Activated T-helper 2 cell treated with anti-CD3 and anti-CD28 coated beads, Interferon-gamma antibody, Interleukin-2, Interleukin-4, amounts not matched to agents 10 μg/mL and 5 μg/mL and 100 μg/mL, durations not matched to agents 14 hours and 24 hours and 36 hours (primary cell): Measurements from ENCODE around the gene NMT1. TPM values are rescaled to one million over a fixed set of nuclear protein-coding genes. Genes with fewer than 3 reads are reported as not detected.

ENCODE experiments used
- DNase-seq: peaks from one replicate; pipeline ENCODE4 v3.0.0; 2021; ENCODE audit warnings: low spot score
- H3K27ac Mint-ChIP-seq: one replicate; pipeline ENCODE4 v1.8.0; 2021; ENCODE audit warnings: mixed read lengths
- H3K27me3 Mint-ChIP-seq: one replicate; pipeline ENCODE4 v1.8.0; 2021; ENCODE audit warnings: low read depth, mixed read lengths
- H3K36me3 Mint-ChIP-seq: one replicate; pipeline ENCODE4 v1.8.0; 2021; ENCODE audit warnings: low read depth, mixed read lengths
- H3K4me1 Mint-ChIP-seq: one replicate; pipeline ENCODE4 v1.8.0; 2021; ENCODE audit warnings: low read depth, mixed read lengths
- H3K4me3 Mint-ChIP-seq: one replicate; pipeline ENCODE4 v1.8.0; 2021; ENCODE audit warnings: low read depth, mild to moderate bottlenecking, moderate library complexity, mixed read lengths
- H3K9me3 Mint-ChIP-seq: one replicate; pipeline ENCODE4 v1.8.0; 2021; ENCODE audit warnings: mixed read lengths
- intact Hi-C: fragments of 100-400 bp; cut with micrococcal nuclease; formaldehyde crosslinking; loops from one replicate; pipeline ENCODE4 v1.15.1; 2023
- total RNA-seq: library from RNA; stranded (reverse); gene quantifications from 2 replicates; pipeline ENCODE4 v1.2.3, GENCODE V29; 2022

Gene NMT1
- total RNA-seq, 1 donor from 2014 or later = 173 TPM

DNA sequence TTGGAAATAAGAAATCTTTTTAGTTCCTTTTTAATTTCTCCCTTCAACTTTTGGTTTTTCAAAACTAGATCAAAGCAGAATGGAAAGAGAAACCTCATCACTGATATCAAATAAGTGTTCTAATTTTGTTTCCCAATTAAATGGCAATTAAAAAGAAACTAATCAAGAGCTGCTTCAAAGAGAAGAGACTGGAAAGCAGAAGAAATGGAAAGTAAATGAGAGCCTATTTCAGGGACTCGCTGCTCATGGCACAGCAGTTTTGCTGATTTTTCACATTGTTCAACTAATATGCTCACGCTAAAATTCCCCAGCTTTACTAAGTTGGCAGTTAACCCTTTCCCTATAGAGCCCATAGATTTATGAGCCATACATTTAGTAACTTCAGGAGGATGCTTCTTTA is 6.5 kb downstream of the NMT1 start:
- Mint-ChIP-seq H3K9me3 (no peaks in the 10 kb centered on the region), H3K4me1 (peaks cover 20% of the 10 kb centered on the region), H3K36me3 (peaks cover 47% of the 10 kb centered on the region), H3K27ac (no peak overlapping the region), H3K4me3 (no peak overlapping the region), H3K27me3 (no peaks in the 10 kb centered on the region)
- intact Hi-C loops = no loop called here
- no peak for DNase-seq

DNA sequence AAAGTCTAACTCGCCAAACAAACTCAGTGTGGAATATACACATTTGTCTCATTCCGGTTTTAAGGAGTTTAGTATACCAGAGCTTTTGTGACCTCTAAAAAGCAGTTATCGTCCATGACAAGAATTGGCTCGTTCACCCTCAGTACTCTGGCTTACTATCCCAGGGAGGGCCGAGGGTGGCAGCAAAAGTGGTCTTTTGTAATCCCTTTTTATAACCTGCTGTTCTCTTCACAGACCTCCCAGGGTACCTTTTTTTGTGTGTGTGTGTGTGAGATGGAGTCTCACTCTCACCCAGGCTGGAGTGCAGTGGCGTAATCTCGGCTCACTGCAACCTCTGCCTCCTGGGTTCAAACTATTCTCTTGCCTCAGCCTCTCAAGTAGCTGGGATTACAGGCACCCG is 8.9 kb downstream of the NMT1 start:
- H3K4me1 Mint-ChIP-seq = peaks cover 12% of the 10 kb centered on the region
- peaks cover 49% of the 10 kb centered on the region for H3K36me3 Mint-ChIP-seq

DNA sequence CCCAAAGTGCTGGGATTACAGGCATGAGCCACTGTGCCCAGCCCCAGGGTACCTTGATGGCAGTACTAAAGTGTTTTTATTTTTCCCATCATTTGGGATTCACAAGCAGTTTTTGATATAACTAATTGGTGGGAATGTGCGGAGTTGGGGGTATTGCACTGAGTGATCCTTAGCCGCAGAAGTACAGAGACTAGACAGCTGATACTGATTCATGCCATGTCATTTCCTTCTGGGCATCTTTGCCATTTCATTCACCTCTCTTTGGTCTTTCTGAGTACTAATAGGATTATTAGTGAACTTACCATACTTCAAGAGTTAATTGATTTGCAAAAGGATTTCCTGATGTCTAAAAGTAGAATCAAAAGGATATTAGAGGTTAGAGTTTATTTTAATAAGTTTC is 9.7 kb downstream of the NMT1 start:
- Mint-ChIP-seq H3K4me3 (no peak overlapping the region), H3K9me3 (no peaks in the 10 kb centered on the region), H3K4me1 (peaks cover 10% of the 10 kb centered on the region), H3K27ac (no peak overlapping the region), H3K36me3 (peaks cover 50% of the 10 kb centered on the region), H3K27me3 (no peaks in the 10 kb centered on the region)
- intact Hi-C loops = no loop called here
- no peak for DNase-seq

More for the DNA sequence above, 8.9 kb downstream of the NMT1 start:
- Mint-ChIP-seq H3K27me3 (no peaks in the 10 kb centered on the region), H3K27ac (no peak overlapping the region), H3K9me3 (no peaks in the 10 kb centered on the region), H3K4me3 (no peak overlapping the region)
- intact Hi-C loops = no loop called here
- no peak for DNase-seq

DNA sequence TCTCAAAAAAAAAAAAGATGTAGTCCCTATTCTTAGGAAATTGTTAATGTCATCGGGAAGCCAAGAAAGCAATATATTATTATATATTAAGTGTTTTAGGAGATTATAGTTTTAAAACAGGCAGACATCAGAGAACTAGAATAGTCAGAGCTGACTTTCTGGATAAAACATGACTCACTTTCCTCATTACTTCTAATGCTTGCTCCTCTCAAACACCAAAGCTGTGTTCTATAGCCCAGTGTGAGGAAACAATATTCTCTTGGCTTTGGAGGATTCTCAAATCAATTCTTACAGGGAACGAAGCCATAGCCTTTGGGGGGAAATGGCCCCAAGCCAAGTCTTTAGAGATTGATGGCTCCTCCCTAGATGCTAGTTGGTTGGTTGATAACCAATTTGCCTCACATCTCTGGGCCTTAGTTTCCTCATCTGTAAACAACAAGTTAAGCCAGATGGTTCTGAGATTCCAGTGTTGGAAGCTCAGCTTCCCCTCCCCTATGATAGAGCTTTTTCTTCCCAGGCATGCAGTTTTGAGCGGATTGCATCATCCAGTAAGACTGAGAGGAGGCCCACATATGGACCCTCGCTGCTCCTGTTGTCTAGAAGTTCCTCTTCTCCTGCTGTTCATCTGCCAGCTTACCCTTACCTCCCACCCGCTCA is 12.4 kb downstream of the NMT1 start:
- no peaks in the 10 kb centered on the region for H3K27me3 Mint-ChIP-seq
- peaks cover 17% of the 10 kb centered on the region for H3K4me1 Mint-ChIP-seq
- intact Hi-C loops = no loop called here
- no peak overlapping the region for H3K27ac Mint-ChIP-seq
- H3K9me3 Mint-ChIP-seq = no peaks in the 10 kb centered on the region
- no peak overlapping the region for H3K4me3 Mint-ChIP-seq
- peaks cover 44% of the 10 kb centered on the region for H3K36me3 Mint-ChIP-seq
- no peak for DNase-seq

DNA sequence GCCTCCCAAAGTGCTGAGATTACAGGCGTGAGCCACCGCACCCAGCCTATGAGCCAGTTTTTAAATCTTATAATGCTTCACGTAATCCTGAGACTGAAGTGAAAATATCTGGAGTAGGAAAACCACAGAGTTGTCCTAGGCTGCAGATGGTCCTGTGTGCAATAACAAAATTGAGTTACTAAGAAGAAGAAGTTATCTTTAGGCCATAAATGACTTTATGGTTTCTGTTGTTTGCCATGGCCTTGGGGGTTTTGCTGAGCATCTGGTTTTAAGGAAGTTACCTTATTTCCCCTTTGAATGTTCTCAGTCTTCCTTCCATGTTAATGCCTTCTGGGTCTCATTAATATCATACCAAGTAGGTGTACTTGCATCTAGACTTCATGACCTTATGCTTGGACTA is 16.5 kb downstream of the NMT1 start:
- DNase-seq = no peak
- Mint-ChIP-seq H3K27ac (peak overlapping the region; percentile 29), H3K27me3 (no peaks in the 10 kb centered on the region), H3K4me3 (no peak overlapping the region), H3K4me1 (peaks cover 16% of the 10 kb centered on the region), H3K9me3 (no peaks in the 10 kb centered on the region), H3K36me3 (peaks cover 52% of the 10 kb centered on the region)
- intact Hi-C loops = no loop called here

DNA sequence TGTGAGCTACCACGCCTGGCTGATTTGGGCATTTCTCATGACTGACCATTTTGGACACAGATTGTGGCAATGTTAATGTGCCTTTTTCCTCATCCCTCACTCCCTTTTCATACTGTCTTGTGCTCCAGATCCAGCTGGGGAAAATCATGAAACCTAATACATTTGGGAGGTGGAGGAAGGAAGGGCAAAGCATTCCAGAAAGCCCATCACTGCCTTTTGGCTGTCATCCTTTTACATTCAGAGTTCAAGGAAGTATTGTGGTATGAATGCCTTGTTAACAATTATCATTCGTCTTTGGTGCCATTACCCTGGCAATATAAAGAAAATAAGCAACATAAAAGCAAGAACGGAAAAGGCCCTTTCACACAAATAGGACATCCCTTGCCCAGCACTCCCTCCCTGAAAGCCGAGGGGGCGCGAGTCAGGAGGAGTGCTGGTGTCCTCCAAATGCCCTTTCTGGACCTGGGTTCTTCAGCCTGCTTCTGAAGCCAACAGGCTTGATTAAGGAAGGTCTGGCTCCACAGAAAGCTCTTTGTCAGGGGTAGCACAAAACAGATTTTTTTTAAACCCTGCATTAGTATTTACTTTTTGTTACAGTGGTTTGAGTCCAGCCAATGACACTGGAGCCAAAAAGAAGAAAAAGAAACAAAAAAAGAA is 20.1 kb downstream of the NMT1 start:
- H3K36me3 Mint-ChIP-seq = peaks cover 48% of the 10 kb centered on the region
- H3K9me3 Mint-ChIP-seq = no peaks in the 10 kb centered on the region
- no peaks in the 10 kb centered on the region for H3K27me3 Mint-ChIP-seq
- H3K4me3 Mint-ChIP-seq = no peak overlapping the region
- DNase-seq = no peak
- peaks cover 12% of the 10 kb centered on the region for H3K4me1 Mint-ChIP-seq
- no peak overlapping the region for H3K27ac Mint-ChIP-seq
- intact Hi-C loops = no loop called here

DNA sequence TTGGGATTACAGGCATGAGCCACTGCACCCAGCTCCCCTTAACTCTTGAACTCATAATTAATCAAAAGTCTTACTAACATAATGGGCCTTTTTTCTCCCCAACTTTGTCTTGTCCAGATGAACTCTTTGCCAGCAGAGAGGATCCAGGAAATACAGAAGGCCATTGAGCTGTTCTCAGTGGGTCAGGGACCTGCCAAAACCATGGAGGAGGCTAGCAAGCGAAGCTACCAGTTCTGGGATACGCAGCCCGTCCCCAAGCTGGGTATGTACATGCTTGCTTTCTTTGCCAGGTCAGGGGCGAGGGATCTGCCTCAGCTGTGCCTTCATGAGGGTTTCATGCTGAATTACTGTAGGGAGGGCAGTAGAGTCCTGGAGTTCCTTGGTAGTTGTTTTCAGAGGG is 25.3 kb downstream of the NMT1 start:
- intact Hi-C loops = no loop called here
- Mint-ChIP-seq H3K27ac (no peak overlapping the region), H3K9me3 (no peaks in the 10 kb centered on the region), H3K36me3 (peaks cover 68% of the 10 kb centered on the region), H3K4me1 (peaks cover 1% of the 10 kb centered on the region), H3K4me3 (no peak overlapping the region), H3K27me3 (no peaks in the 10 kb centered on the region)
- DNase-seq = no peak

DNA sequence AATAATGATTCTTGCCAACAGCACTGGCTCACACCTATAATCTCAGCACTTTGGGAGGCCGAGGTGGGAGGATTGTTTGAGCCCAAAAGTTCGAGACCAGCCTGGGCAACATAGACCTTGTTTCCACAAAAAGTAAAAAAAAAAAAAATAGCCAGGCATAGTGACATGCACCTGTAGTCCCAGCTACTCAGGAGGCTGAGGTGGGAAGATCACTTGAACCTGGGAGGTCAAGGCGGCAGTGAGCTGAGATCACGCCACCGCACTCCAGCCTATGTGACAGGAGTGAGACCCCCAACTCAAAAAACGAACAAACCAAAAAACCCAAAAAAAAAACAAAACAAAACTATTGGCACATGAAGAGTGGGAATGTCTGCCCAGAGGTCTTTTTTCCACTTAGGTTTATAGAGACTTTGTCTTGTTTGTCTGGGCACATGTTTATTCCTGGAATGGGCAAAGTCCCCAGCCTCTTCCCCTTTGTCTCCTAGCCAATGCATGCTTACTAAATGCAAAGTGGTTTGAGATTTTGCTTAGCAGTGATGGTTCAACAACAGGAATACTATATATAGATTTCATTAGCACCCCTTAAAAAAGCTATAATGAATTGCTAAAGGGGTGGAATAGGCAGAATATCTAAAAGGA is 25.9 kb downstream of the NMT1 start:
- Mint-ChIP-seq H3K36me3 (peaks cover 65% of the 10 kb centered on the region), H3K27me3 (no peaks in the 10 kb centered on the region), H3K4me1 (peaks cover 1% of the 10 kb centered on the region), H3K27ac (no peak overlapping the region), H3K4me3 (no peak overlapping the region), H3K9me3 (no peaks in the 10 kb centered on the region)
- intact Hi-C loops = no loop called here
- no peak for DNase-seq

DNA sequence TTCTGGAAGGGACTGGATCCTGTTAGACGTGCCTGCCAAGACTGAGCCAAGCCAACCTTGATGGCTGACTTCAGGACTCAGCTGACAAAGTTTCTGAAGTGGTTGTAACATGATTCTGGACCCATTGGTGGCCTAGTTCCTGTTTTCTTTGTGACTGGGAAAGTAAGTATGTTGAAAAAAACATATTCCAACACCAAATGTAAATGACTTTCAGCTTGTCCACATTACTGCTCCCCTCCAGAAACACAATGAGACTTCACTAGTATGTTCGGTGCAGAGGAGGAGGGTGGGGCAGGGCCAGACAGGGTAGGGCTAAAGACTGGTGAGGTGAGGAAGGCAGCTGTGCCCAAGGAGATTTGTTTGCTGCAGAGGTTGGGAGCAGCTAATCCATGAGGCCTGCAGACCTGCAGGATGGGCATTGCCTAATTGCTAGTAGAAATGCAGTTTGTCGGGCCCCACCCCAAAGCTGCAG is 26.4 kb downstream of the NMT1 start:
- no peaks in the 10 kb centered on the region for H3K9me3 Mint-ChIP-seq
- intact Hi-C loops = no loop called here
- no peak overlapping the region for H3K27ac Mint-ChIP-seq

DNA sequence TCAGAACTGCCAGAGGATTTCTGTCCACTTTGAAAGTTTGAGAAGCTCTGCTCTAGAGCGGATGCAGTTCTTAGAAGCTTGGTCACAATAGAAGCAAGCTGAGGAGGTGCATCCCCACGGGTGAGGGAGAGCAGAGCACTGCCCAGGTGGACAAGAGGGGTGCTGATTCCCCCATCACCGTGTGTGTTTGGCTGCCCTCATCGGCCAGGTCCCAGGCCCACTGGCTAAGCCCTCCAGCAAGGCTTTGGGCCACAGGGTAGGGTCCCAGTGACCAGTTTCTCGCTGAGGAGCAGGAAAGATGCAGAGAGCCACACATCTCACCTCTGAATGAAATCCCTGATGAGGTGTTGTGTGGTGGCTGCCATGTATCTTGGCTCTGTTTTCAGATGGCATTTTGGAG is 26.9 kb downstream of the NMT1 start:
- intact Hi-C loops = no loop called here
- H3K27ac Mint-ChIP-seq = no peak overlapping the region
- peaks cover 64% of the 10 kb centered on the region for H3K36me3 Mint-ChIP-seq
- H3K27me3 Mint-ChIP-seq = no peaks in the 10 kb centered on the region
- H3K4me3 Mint-ChIP-seq = no peak overlapping the region
- peaks cover 1% of the 10 kb centered on the region for H3K4me1 Mint-ChIP-seq
- no peak for DNase-seq
- H3K9me3 Mint-ChIP-seq = no peaks in the 10 kb centered on the region

More for the DNA sequence above, 26.4 kb downstream of the NMT1 start:
- peaks cover 65% of the 10 kb centered on the region for H3K36me3 Mint-ChIP-seq
- DNase-seq = no peak
- H3K27me3 Mint-ChIP-seq = no peaks in the 10 kb centered on the region
- no peak overlapping the region for H3K4me3 Mint-ChIP-seq
- peaks cover 1% of the 10 kb centered on the region for H3K4me1 Mint-ChIP-seq

DNA sequence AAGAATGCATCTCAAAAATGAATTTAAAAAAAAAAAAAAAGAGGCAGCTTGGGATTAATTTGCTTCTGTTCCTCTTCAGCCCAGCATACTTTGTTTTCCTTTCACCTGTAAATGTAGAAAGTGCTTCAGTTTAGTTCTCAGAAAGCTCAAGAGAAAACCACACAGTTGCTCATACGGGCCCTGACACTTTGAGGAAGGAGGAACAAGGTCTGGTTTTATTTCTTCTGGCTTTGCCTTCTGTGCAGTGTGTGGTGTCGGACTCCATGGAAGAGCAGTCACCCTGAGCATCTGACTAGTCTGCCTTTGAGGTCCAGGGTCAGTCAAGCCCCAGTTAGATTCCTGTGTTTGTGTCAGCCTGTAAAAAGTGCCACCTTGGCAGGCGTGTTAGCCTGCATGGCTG is 27.6 kb downstream of the NMT1 start:
- peaks cover 1% of the 10 kb centered on the region for H3K4me1 Mint-ChIP-seq
- peaks cover 64% of the 10 kb centered on the region for H3K36me3 Mint-ChIP-seq
- intact Hi-C loops = no loop called here
- H3K9me3 Mint-ChIP-seq = no peaks in the 10 kb centered on the region
- no peak overlapping the region for H3K4me3 Mint-ChIP-seq
- H3K27ac Mint-ChIP-seq = no peak overlapping the region
- DNase-seq = no peak
- H3K27me3 Mint-ChIP-seq = no peaks in the 10 kb centered on the region

DNA sequence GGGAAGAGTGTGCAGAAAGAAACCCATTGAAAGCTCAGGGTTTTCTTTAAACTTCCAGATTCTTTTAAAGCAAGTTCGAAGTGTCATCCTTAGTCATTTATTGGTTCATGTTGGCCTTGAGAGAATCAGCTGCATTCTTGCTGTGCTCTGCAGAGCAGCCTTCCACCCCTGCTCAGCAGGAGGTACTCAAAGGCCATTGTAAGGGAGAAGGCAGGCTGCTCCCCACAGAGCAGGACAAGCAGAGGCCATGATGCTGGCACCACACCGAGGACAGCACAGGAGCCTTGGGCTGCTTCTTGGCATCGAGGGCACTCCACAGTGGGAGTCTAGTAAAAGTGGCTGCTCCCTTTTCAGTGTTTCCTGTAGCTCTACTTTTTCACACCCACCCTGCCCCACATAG is 29.6 kb downstream of the NMT1 start:
- Mint-ChIP-seq H3K4me1 (peaks cover 1% of the 10 kb centered on the region), H3K27ac (no peak overlapping the region), H3K4me3 (no peak overlapping the region), H3K9me3 (no peaks in the 10 kb centered on the region), H3K27me3 (no peaks in the 10 kb centered on the region), H3K36me3 (peaks cover 71% of the 10 kb centered on the region)
- intact Hi-C loops = no loop called here
- no peak for DNase-seq

DNA sequence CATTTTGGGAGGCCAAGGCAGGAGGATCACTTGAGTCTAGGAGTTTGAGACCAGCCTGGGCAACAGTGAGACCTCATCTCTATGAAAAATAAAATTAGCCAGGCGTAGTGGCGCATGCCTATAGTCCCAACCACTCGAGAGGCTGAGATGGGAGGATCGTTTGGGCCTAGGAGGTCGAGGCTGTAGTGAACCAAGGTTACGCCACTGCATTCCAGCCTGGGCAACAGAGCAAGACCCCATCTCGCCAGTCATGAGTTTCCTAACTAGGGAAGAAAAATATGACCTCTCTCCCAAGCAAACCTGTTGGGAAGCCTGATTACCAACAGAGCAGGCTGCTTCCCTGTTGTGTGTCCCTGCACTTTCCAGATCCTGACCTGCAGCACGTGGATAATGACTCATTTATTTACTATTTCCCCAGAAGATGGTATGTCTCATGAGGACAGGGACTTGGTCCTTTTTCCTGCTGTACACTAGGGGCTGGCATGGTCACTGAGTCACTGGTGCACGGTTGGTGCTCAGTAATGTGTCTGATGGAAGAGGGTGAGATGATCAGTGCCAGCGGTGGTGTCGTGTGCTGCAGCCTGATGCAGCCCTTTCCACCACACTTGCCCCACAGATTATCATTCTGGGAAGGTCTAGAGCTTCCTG is 30.8 kb downstream of the NMT1 start:
- intact Hi-C loops = no loop called here
- Mint-ChIP-seq H3K27ac (no peak overlapping the region), H3K4me1 (peaks cover 1% of the 10 kb centered on the region), H3K9me3 (no peaks in the 10 kb centered on the region), H3K4me3 (no peak overlapping the region), H3K27me3 (no peaks in the 10 kb centered on the region), H3K36me3 (peaks cover 75% of the 10 kb centered on the region)
- no peak for DNase-seq
